GM12891 (cell line): ENCODE results near the gene SYS1.

Source experiments
- POLR2A ChIP-seq: IDR thresholded peaks from 2 replicates; pipeline ENCODE4 v1.6.1; 2011; ENCODE audit warnings: low read depth, low read length, control low read depth
- POU2F2 ChIP-seq: IDR thresholded peaks from 2 replicates; pipeline ENCODE4 v1.6.1; 2011; ENCODE audit warnings: low read depth, mild to moderate bottlenecking, control low read depth, low read length, moderate library complexity
- TAF1 ChIP-seq: IDR thresholded peaks from 2 replicates; pipeline ENCODE4 v1.6.1; 2011; ENCODE audit warnings: low read depth, low read length, control low read depth

- TF ChIP-seq POLR2A (no peak), POU2F2 (no peak), TAF1 (no peak)
Observed at GRCh38 chr20:45407783-45408645, 45.1 kb downstream of the SYS1 start, which contains the start of gene DBNDD2.
